ENCODE measurements around the gene CHI3L1. TPM values are rescaled to one million over a fixed set of nuclear protein-coding genes. Genes with fewer than 3 reads are reported as not detected.

Gene CHI3L1
- total RNA-seq, 1 donor from 2014 or later, result 85.1 TPM

DNA sequence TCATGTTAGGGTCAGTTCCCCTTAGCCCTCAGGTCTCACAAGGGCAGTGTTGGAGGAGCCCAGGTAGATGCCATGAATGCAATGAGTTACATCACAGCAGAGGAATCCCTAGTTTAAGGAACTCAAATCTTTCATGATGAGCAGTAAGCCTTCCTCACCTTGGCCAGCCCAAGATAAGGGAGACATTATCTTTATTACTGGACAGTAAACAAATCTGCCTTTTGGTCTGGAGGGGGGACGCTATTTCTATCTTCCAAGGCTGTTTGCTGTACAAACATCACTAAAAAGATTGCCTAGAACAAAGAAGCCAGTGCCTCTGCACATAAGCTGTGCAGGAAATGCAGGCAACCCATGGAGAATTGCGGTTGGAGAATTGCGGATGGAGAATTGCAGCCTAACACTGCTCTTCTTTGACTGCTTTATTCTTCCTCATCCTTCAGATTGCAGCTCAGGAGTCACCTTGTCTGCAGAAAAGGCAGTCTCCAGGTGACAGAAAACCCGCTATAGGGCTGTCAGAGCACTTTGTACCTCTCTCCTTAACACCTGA is 2.3 kb upstream of the CHI3L1 start:
- intact Hi-C loops (cut with DNase I), result no loop called here
- H3K27ac ChIP-seq, result no peak overlapping the region
- ATAC-seq (no peak), DNase-seq (no peak)
- no peaks in the 10 kb centered on the region for H3K27me3 ChIP-seq
- peaks cover 6% of the 10 kb centered on the region for H3K4me1 ChIP-seq
- TF ChIP-seq, protein P1, sequence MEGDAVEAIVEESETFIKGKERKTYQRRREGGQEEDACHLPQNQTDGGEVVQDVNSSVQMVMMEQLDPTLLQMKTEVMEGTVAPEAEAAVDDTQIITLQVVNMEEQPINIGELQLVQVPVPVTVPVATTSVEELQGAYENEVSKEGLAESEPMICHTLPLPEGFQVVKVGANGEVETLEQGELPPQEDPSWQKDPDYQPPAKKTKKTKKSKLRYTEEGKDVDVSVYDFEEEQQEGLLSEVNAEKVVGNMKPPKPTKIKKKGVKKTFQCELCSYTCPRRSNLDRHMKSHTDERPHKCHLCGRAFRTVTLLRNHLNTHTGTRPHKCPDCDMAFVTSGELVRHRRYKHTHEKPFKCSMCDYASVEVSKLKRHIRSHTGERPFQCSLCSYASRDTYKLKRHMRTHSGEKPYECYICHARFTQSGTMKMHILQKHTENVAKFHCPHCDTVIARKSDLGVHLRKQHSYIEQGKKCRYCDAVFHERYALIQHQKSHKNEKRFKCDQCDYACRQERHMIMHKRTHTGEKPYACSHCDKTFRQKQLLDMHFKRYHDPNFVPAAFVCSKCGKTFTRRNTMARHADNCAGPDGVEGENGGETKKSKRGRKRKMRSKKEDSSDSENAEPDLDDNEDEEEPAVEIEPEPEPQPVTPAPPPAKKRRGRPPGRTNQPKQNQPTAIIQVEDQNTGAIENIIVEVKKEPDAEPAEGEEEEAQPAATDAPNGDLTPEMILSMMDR (IDR thresholded peaks at IDR 0.05), result no peak
- H3K9me3 ChIP-seq, result no peaks in the 10 kb centered on the region
- no peak overlapping the region for H3K4me3 ChIP-seq
- H3K36me3 ChIP-seq, result no peaks in the 10 kb centered on the region

DNA sequence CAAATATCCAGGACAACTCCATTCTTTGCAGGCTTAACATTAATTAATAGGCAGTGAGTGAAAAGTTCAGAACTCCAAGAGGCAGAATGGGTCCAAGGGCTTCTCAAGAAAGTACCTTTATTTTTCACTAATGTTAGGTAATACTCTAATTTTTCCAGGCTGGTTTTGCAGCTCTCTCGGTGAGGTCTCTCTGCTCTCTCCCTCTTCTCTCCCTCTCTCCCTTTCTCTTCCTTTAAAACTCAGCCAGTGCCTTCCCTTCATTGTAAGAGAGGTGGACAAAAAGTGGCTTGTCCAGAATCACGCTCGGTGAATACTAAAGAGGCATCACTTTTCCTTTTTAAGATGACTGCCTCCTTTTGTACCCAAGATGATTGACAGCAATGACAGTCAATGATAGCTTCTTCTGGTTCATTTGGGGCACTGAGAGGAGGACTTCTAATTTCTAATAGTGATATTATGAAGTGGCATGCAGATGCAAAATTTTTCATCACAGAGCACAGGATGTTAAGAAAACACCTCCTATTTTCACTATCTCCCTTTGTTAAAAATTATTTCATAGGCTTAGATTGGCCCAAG is 1.3 kb upstream of the CHI3L1 start:
- ATAC-seq (no peak), DNase-seq (no peak)
- intact Hi-C loops (cut with DNase I), result no loop called here
- H3K9me3 ChIP-seq, result no peaks in the 10 kb centered on the region
- H3K4me1 ChIP-seq, result peaks cover 6% of the 10 kb centered on the region
- H3K36me3 ChIP-seq, result no peaks in the 10 kb centered on the region
- H3K4me3 ChIP-seq, result no peak overlapping the region
- H3K27me3 ChIP-seq, result no peaks in the 10 kb centered on the region
- H3K27ac ChIP-seq, result peak overlapping the region; percentile 55
- TF ChIP-seq, protein P1 (IDR thresholded peaks at IDR 0.05), result no peak

DNA sequence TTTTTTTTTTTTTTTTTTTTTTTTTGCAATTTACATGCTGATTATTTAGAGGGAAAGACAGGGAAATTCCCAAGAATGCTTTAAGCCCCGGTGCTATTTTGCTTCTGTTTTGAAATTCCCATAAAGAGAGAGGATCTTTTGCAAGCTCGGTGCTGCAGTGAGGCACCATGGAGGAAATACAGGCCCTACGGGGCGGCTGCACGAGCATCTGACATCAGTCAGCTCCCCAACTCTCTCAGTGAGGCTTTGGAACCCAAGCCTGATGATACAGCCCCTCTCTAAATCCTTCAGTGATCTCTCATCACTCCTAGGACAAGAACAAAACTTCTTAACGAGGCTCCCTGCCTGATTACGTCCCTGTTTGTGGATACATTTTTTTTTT is 791 bp upstream of the CHI3L1 start:
- intact Hi-C loops (cut with DNase I), result no loop called here
- no peak overlapping the region for H3K4me3 ChIP-seq
- no peaks in the 10 kb centered on the region for H3K36me3 ChIP-seq
- peak overlapping the region; percentile 55 for H3K27ac ChIP-seq
- ATAC-seq (no peak), DNase-seq (peak; percentile 56)
- H3K4me1 ChIP-seq, result peaks cover 6% of the 10 kb centered on the region
- no peaks in the 10 kb centered on the region for H3K9me3 ChIP-seq
- TF ChIP-seq, protein P1 (IDR thresholded peaks at IDR 0.05), result no peak
- H3K27me3 ChIP-seq, result no peaks in the 10 kb centered on the region

DNA sequence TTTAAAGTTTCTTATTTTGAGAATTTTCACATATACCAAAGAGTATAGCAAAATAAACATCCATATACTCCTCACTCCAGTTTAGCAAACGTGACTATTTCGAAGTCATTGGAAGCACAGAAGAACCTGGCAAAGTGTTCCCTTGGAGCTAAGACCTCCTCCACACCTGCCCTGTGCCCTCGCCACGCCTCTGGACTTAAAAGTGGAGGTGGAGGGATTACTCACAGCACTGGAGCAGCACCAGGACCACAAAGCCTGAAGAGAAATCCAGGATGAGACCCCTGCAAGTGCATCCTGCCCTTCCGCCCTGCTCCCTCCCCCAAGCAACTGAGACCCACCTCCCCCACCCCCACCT is 436 bp downstream of the CHI3L1 start:
- Histone ChIP-seq H3K9me3 (no peaks in the 10 kb centered on the region), H3K27ac (peak overlapping the region; percentile 40), H3K4me1 (peaks cover 6% of the 10 kb centered on the region), H3K4me3 (no peak overlapping the region), H3K36me3 (no peaks in the 10 kb centered on the region), H3K27me3 (no peaks in the 10 kb centered on the region)
- peak; percentile 57 for DNase-seq
- no peak for ATAC-seq
- TF ChIP-seq, protein P1 (IDR thresholded peaks at IDR 0.05), result no peak
- intact Hi-C loops (cut with DNase I), result no loop called here

DNA sequence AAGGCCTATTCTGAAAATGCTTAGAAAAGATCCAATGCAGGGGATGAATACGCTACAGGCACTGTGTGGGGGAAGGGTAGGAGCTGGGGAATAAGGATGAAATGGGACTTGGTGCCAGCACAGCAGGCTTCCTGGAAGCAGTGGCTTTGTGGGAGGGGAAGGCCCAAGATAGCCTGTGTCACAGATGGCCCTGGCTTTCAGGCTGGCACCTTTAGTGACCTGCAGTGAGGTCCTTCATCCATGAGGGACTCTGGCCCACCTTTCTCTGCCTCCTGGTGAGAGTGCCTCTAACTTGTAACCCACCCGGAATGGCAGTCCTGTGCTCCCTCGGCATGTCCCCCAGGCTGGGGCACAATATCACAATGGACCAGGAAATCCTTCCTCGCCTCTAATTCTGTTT is 919 bp downstream of the CHI3L1 start:
- H3K36me3 ChIP-seq, result no peaks in the 10 kb centered on the region
- no peak overlapping the region for H3K27ac ChIP-seq
- peak; percentile 40 for DNase-seq
- H3K9me3 ChIP-seq, result no peaks in the 10 kb centered on the region
- H3K4me1 ChIP-seq, result peaks cover 6% of the 10 kb centered on the region
- H3K27me3 ChIP-seq, result no peaks in the 10 kb centered on the region
- intact Hi-C loops (cut with DNase I), result no loop called here
- ATAC-seq, result no peak
- no peak overlapping the region for H3K4me3 ChIP-seq
- TF ChIP-seq, protein P1 (IDR thresholded peaks at IDR 0.05), result no peak

DNA sequence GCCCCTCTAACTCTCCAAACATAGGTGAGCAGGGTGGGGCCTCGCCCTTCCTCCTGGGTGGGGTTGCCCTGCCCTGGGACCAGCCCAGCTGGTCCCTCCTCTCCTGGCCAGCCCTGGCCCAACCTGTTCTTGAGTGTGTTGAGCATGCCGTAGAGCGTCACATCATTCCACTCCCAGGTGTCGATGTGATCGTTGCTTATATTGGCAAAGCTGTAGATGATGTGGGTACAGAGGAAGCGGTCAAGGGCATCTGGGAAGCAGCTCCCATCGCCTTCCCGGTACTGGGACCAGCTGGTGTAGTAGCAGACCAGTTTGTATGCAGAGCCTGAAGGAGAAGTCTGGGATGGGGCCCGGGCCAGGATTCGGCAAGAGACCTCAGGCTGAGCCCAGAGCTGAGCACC is 1.4 kb downstream of the CHI3L1 start:
- DNase-seq (peak; percentile 57), ATAC-seq (no peak)
- H3K36me3 ChIP-seq, result no peaks in the 10 kb centered on the region
- TF ChIP-seq, protein P1 (IDR thresholded peaks at IDR 0.05), result no peak
- H3K4me3 ChIP-seq, result no peak overlapping the region
- intact Hi-C loops (cut with DNase I), result no loop called here
- no peak overlapping the region for H3K27ac ChIP-seq
- H3K27me3 ChIP-seq, result no peaks in the 10 kb centered on the region
- H3K9me3 ChIP-seq, result no peaks in the 10 kb centered on the region
- peaks cover 6% of the 10 kb centered on the region for H3K4me1 ChIP-seq

Data from upper lobe of right lung (tissue), 1 donor.